Activated CD4-positive, alpha-beta T cell treated with anti-CD3 and anti-CD28 coated beads, Interleukin-2, Interleukin-6, amounts not matched to agents 100 ng/mL and 50 ng/mL, durations not matched to agents 16 hours and 8 hours (primary cell): ENCODE data around the gene HAND2.

Experiments
- DNase-seq: peaks from one replicate; pipeline ENCODE4 v3.0.0-alpha.2; 2020

HAND2 gene

GRCh38 chr4:173519111-173520101 is 10.6 kb downstream of the HAND2 start:
- no peak for DNase-seq

- no peak for DNase-seq
Measured at GRCh38 chr4:173518425-173519102, 11.5 kb downstream of the HAND2 start.

DNA sequence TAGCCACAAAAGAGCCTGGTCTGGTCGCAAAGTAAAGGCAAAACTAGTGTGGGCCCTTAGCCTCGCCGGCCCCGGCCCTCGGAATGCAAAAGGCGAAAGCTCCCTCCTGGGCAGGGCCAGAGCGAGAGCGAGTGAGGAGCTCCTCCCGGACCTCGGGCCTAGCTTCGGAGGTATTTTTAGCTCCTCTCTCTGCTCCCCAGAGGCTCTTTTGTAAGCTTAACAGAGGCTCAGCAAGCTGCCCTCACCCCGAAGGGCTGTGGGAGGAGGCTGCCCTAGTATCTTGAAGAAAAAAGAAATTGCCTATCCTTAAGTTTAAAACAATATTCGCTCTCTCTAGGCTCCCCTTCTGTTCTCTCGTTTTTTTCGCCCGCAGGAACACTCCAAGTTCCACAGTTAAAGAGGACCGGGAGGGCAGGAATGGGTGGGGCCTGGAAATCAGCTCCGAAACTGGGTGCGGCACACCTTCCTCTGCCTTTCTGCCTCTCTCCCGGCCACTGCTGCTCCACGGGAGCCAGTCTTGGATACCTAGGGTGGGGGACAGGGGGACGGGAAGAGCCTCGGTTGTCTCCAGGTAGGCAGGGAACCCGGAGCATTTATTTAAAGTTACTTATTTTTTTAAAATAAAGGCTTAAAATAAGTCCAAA is 12.1 kb downstream of the HAND2 start:
- no peak for DNase-seq

DNA sequence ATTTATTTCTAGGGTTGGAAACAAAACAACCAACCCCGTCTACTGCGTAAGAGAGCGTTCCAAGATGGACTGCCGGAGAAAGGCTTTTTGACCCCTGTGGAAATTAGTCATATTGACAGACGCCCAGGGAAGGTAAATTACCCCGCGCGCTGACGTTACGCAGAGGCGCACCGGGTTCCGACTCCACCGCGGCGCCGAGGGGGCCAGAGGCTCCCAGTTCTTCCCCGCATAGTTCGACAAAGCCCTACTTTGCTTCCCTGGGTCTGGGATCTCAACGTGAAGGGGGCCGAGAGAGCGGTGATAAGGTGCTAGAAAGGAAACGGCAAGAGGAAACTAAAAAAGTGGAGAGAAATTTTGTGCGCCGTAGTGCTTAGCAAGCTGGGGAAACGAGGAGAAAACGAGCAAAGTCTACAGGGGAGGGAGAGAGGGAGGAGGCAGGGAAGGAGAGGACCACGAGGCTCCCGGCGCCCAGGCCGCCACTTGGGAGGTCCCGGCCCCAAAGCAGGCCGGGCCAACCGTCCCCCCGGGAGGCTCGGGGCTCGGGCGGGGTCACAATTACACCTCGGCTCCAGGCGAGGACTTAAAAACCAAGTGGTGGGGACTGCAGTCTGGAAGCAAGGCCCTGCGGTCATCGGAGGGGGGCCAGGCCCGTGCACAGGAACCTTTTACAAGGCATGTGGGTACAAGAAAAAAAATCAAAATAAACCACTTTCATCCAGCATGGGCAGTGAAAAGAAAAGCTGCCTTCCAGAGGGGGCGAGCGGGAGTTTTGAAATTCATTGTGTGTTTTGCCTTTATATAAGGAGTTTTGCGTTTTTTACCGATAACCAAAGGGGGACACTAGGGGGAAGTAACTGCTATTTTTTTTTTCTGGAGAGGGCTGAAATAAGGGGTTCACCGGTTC is 13.2 kb downstream of the HAND2 start:
- no peak for DNase-seq

GRCh38 chr4:173515458-173515857 is 14.6 kb downstream of the HAND2 start:
- no peak for DNase-seq

DNA sequence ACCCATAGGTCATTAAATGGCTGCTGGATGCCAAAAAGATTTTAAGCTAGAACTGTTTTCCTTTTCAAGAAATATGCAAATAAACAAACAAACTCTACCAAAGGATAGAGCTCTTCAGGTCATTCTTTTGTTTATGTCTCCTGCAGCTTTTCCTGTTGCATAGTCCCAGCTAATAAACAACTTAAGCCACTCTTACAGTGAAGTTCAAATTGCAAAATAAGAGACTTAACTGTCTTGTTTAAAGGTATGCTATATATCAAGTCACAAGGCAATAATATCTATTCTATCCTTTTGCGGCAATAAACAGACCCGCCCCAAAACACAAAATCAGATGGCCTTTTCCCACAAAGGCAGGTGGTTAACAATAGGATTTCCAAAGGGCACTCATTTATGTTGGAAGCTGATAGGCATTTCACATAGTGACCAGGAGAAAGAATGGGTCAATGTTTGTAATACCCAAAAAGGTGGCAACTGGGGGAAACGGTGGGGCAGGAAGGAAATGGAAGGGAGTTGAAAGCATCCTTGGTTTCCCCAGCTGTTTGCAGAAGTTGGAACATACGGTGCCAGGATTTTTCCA is 15.3 kb downstream of the HAND2 start:
- no peak for DNase-seq

DNA sequence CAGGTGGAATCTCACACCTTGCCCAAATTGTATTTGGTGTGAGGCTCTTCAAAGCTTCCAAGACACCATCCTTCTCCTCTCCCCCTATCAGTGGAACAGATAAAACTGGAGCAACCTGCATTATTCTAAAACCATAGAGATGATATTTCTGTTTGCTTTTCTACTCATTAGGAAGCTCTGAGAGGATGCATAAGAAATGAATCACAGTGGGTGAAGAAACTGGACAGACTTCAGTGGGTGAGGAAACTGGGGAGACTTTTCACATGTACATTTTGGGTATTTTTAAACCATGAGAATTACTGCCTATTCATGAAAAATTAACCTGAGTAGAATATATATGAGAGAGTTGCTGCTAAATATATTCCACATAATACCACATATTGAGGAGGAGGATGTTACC is 16.4 kb downstream of the HAND2 start:
- no peak for DNase-seq

- DNase-seq: no peak
Measured at GRCh38 chr4:173511787-173512361, 18.2 kb downstream of the HAND2 start.

- DNase-seq: peak; percentile 53
Measured at GRCh38 chr4:173509036-173510001, 20.7 kb downstream of the HAND2 start.

GRCh38 chr4:173508386-173509035 is 21.5 kb downstream of the HAND2 start:
- DNase-seq: no peak

DNA sequence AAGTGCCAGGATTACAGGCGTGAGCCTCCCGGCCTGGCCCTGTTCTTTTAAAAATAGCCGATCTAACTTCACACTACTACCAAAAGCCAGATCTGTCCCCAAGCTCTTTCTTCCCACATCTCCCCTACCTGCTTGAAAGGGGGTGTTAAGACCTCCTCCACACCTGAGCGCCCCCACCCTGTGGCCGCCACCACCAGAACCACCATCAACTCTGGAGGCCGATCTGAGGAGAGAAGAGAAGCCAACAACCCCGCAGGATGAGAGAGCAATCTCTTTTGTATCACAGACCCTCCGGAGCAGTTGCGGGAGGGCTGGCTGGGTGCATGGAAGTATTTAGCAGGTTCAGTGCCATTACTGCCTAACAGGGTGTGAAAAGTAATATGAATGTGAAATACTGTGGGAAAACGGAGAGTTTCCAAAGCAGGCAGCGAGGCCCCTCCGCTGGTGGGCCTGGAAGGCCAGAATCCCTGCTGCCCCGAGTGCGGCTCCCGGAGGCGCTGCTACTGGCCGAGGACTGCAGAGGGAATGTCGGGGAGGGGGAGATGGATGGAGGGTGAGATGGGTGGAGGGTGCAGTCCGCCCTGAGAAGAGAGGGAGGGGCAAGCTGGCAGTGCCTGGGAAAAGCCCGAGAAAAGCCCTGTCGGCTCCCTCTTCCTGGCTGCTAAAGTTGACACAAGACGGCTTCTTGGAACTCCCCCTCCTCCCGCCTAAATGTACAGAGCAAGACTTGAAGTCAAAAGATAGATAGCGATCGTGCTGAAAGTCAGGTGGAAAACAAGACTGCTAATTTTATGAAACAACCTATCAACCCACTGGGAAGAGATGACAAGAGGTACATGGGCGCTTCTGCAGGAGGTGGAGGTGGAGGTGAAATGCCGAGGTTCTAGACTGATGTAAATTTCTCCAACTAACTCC is 22.3 kb downstream of the HAND2 start:
- DNase-seq: no peak

- DNase-seq: no peak
Measured at GRCh38 chr4:173506597-173507211, 23.3 kb downstream of the HAND2 start.

GRCh38 chr4:173505924-173506518 is 24.0 kb downstream of the HAND2 start:
- peak; percentile 76 for DNase-seq

- DNase-seq: no peak
Measured at GRCh38 chr4:173504181-173504503, 25.9 kb downstream of the HAND2 start.

DNA sequence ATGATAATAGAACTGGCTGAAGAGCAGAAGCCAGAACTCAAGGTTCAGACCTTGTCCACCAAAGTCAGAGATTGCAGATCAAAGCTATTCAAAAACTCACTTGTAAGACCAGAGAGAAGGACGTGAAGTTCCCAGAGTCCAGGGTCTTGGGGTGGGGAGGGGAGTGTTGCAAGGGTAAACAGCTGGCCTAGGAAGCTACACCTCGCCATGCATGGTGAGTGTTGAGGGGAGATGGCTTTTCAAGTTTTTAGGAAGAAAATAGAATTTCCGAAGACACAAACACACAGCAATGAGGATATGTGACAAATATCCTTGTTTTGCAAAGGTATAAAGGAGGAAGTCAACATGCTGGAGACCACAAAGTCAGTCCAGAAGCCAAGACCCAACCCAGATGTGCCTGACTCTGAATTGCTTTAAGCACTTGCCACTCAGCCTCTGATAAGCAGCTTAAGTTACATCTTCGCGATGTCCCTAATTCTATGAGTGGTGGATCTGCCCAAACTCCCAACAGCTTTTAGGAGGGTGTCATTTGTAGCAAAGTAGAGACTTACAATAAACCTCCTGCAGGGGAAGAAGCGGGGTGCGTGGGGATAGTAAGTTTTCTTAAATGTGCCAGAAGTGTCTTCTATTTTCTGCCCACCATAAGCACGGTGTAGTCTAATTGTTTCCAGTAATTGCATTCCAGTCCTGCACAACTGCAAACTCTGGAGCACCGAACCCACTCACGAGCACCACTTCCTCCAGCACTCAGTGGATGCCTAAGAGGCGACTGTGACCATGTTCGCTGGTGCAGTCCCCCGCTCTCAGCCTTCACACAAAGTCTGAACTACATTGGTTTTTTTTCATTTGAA is 26.5 kb downstream of the HAND2 start:
- no peak for DNase-seq

DNA sequence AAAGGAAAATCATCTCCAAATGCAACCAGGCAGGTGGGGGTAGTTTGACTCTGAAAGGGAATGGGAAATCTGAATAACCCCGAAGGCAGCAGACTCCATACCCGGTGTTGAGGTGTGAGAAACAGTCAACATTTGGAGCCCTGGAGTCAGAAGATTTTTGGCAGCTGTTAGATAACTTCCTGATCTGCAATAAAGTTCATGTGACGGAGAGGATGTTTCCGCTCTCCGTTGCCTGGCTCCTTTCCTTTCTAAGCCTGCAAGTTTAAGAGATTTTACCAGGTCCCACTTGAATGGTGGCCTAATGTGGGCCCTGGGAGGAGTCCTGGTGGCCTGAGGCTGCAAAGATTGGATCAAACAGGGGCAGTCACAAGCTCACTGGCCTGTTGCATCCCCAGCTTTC is 27.7 kb downstream of the HAND2 start:
- no peak for DNase-seq

DNA sequence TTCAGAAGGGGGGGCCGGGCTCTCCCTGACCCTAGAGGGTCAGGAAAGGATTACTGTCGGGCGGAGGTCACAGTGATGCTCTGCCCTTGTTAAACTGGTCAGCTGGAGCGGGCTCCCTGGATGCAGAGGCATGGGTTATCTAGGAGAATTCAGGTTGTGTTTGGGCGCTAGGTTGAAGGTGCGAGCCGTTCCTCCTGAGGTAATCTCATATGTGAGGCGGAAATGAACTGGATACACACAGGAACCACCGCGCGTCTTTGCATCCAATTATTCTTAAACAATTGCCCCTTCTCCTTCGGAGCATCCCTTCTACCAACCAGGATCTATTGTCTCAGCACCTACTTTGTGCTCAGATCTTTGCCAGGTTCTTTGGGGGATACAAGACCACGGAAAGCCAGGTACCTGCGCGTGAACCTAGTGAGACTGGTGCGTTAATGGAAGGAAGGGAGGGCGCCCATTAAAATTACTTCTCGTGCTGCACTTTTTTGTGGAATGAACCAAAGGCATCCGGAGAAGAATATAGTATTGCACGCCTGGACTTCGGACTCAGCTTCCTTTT is 28.4 kb downstream of the HAND2 start:
- DNase-seq: no peak
